Ishikawa (cell line): ENCODE data around the gene KRT9.

Experiments used
- CEBPB ChIP-seq: IDR thresholded peaks from 2 replicates; pipeline ENCODE4 v1.6.1; 2012
- EP300 ChIP-seq: IDR thresholded peaks from 2 replicates; pipeline ENCODE4 v1.6.1; 2012; ENCODE audit warnings: borderline replicate concordance
- NFIC ChIP-seq: IDR thresholded peaks from 2 replicates; pipeline ENCODE4 v1.6.1; 2012

DNA sequence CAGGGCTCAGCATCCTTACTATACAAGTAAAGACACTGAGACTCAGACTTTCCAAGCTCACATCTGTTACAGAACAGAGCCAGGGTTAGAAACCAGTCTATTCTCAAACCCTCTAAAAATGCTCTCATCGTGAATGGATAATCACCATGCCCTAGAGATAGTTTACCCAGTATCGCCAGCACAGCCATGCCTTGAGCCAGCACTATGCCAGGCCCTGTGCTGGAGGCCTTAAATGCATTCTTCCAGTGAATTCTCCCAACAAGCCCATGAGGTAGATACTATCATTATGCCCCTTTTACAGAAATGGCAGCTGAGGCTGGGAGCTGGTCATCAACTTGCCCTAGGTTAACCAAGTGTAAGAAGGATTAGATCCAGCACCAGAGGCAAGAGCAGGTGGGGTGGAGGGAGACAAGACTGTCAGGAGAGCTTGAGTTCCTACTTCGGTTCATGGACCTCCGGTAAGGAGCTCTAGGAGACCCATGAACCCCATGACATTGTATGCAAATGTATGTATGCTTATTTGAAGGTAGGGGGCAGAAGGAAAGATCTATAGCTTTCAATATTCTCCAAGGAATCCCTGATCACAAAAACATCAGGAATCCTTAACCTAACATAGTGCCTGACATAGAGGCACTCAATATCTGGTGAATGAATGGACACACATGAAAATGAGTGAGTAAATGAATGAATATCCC lies 9.7 kb upstream of the KRT9 start:
- no peak for TF ChIP-seq EP300
- no peak for TF ChIP-seq NFIC
- no peak for TF ChIP-seq CEBPB
